Measurements from ENCODE around the gene CLDN17. TPM values are rescaled to one million over a fixed set of nuclear protein-coding genes. Genes with fewer than 3 reads are reported as not detected.

Gene CLDN17, protein sequence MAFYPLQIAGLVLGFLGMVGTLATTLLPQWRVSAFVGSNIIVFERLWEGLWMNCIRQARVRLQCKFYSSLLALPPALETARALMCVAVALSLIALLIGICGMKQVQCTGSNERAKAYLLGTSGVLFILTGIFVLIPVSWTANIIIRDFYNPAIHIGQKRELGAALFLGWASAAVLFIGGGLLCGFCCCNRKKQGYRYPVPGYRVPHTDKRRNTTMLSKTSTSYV
- total RNA-seq: not detected

DNA sequence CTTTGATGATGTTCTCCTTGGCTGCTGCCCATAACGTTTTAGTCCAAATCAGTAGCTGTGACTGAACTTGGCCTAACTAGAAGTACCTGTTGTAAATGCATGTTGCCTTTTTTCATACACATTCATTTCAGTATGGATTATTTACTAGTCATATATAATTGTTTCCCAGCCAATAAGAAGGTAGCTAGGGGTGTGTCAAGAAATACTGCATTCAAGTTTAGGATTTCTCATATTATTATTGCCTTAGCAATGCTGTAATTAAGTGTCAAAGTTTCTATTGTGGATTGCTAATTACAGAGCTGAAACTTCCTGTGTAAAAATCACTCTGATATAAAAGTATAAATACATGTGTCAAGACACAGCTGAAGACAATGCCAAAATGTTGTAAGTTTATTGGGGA, at the start of gene CLDN17:
Gene CLDN17, minus strand, starts transcription at position 101 of the 400 bp plus-strand sequence. CDS start 188 bp downstream, outside the sequence.
- no peaks in the 10 kb centered on the region for H3K4me1 ChIP-seq
- H3K9me3 ChIP-seq: no peaks in the 10 kb centered on the region
- no peak within 1 kb of the TSS for H3K27ac ChIP-seq
- DNase-seq: no peak
- H3K36me3 ChIP-seq: no peaks in the 10 kb centered on the region
- TF ChIP-seq, protein P1, sequence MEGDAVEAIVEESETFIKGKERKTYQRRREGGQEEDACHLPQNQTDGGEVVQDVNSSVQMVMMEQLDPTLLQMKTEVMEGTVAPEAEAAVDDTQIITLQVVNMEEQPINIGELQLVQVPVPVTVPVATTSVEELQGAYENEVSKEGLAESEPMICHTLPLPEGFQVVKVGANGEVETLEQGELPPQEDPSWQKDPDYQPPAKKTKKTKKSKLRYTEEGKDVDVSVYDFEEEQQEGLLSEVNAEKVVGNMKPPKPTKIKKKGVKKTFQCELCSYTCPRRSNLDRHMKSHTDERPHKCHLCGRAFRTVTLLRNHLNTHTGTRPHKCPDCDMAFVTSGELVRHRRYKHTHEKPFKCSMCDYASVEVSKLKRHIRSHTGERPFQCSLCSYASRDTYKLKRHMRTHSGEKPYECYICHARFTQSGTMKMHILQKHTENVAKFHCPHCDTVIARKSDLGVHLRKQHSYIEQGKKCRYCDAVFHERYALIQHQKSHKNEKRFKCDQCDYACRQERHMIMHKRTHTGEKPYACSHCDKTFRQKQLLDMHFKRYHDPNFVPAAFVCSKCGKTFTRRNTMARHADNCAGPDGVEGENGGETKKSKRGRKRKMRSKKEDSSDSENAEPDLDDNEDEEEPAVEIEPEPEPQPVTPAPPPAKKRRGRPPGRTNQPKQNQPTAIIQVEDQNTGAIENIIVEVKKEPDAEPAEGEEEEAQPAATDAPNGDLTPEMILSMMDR (IDR thresholded peaks at IDR 0.05): no peak
- no peak for TF ChIP-seq POLR2A (IDR thresholded peaks at IDR 0.05)
- no peak within 1 kb of the TSS for H3K4me3 ChIP-seq
- no peaks in the 10 kb centered on the region for H3K27me3 ChIP-seq
- intact Hi-C loops (cut with DNase I; ENCODE audit: low total_unique reads): no loop called here

DNA sequence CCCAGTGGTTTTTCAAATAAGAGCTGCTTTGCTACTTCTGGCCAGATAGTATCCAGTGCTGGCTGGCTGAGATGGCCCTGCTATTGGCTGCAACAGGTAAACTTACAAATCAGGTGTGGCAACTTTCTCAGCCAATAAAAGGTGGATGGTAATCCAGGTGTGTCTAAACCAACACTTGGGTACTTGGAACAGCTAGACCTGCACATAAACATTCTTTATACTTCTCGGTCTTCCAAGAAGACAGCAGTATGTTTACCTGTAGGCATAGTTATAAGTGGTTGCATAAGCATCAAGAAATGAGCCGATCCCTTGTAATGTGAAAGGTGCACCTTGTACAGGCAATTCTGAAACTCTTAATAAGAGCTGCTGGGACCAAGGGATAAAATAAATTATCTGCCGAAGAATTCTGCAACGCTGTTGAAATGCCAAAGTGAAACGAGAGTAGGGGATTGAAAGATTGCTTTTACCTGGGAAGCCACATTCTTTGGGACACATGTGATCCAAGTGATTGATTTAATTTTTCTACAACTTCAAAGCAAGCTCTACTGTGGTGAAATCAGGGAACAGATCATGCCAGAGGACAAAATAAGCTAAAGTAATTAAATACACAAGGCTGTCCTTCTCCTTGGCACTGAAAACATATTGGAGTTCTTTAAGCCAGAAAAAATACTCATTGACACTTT, 49.6 kb upstream of the CLDN17 start, which contains the start of gene CLDN8:
Gene CLDN8, minus strand, starts transcription at position 57 of the 683 bp plus-strand sequence. CDS start 172 bp downstream, outside the sequence.
- TF ChIP-seq, protein P1 (IDR thresholded peaks at IDR 0.05): no peak
- no peak for TF ChIP-seq POLR2A (IDR thresholded peaks at IDR 0.05)
- H3K4me3 ChIP-seq: no peak within 1 kb of the TSS

DNA sequence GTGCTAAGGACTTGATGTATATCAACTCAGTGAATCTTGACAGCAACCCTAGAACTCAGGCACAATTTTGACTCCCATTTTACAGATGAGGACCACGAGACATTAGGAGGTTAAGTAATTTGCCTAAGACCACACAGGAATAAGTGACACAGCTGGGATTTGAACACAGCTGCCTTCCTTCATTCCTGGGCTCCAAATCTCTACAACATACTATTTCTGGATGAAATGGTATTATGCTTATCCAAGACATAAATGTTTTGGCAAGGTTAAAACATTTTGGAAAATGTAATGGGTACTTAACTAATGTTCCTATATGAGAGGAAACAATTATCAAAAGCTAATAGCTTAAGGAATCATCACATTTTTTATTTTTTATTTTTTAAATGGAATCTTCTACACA, 44.5 kb upstream of the CLDN17 start:
- no peak overlapping the region for H3K4me3 ChIP-seq
- intact Hi-C loops (cut with DNase I; ENCODE audit: low total_unique reads): no loop called here
- no peak for TF ChIP-seq POLR2A (IDR thresholded peaks at IDR 0.05)
- TF ChIP-seq, protein P1 (IDR thresholded peaks at IDR 0.05): no peak
- H3K4me1 ChIP-seq: no peaks in the 10 kb centered on the region
- H3K9me3 ChIP-seq: no peaks in the 10 kb centered on the region
- H3K36me3 ChIP-seq: no peaks in the 10 kb centered on the region
- no peaks in the 10 kb centered on the region for H3K27me3 ChIP-seq
- DNase-seq: no peak
- no peak overlapping the region for H3K27ac ChIP-seq

More for the DNA sequence above, 49.6 kb upstream of the CLDN17 start, which contains the start of gene CLDN8:
- DNase-seq: no peak
- no peaks in the 10 kb centered on the region for H3K36me3 ChIP-seq
- H3K27me3 ChIP-seq: no peaks in the 10 kb centered on the region
- no peak within 1 kb of the TSS for H3K27ac ChIP-seq
- no peaks in the 10 kb centered on the region for H3K4me1 ChIP-seq
- intact Hi-C loops (cut with DNase I; ENCODE audit: low total_unique reads): no loop called here
- no peaks in the 10 kb centered on the region for H3K9me3 ChIP-seq

GRCh38 chr21:30209601-30210000, 43.0 kb upstream of the CLDN17 start:
- no peaks in the 10 kb centered on the region for H3K9me3 ChIP-seq
- intact Hi-C loops (cut with DNase I; ENCODE audit: low total_unique reads): no loop called here
- H3K36me3 ChIP-seq: no peaks in the 10 kb centered on the region
- no peaks in the 10 kb centered on the region for H3K4me1 ChIP-seq
- H3K4me3 ChIP-seq: no peak overlapping the region
- TF ChIP-seq POLR2A (IDR thresholded peaks at IDR 0.05): no peak
- TF ChIP-seq, protein P1 (IDR thresholded peaks at IDR 0.05): no peak
- H3K27me3 ChIP-seq: no peaks in the 10 kb centered on the region
- no peak for DNase-seq
- no peak overlapping the region for H3K27ac ChIP-seq

DNA sequence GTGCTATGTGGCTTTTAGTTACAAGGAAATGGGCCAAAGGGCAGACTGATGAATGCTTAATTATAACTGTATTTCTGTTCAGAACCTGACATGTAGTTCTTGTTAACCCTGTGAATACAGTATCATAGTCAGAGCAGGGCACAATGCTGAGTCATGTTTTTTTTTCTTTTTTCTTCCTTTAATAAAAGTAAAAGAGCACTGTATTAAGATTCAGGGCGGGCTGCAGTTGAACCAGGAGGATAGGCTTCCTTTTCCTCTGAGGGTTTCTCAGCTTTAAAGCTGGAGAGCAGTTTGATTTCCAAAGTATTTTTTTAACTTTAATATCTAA, 40.6 kb upstream of the CLDN17 start:
- DNase-seq: no peak
- no peak overlapping the region for H3K4me3 ChIP-seq
- H3K4me1 ChIP-seq: no peaks in the 10 kb centered on the region
- TF ChIP-seq, protein P1 (IDR thresholded peaks at IDR 0.05): no peak
- no peak for TF ChIP-seq POLR2A (IDR thresholded peaks at IDR 0.05)
- H3K27me3 ChIP-seq: no peaks in the 10 kb centered on the region
- H3K9me3 ChIP-seq: no peaks in the 10 kb centered on the region
- intact Hi-C loops (cut with DNase I; ENCODE audit: low total_unique reads): no loop called here
- no peaks in the 10 kb centered on the region for H3K36me3 ChIP-seq
- no peak overlapping the region for H3K27ac ChIP-seq

Data from uterus (tissue), 4 donors.